T-cell (primary cell): ENCODE measurements around the gene KIF16B. TPM values are rescaled to one million over a fixed set of nuclear protein-coding genes. Genes with fewer than 3 reads are reported as not detected.

ENCODE experiments used
- ATAC-seq, 4 experiments: fragments of 200-7000 bp in 3 of 4; fragments of 150-1000 bp in 1 of 4; cut with Tn5 transposase; replicated peaks in 1 of 4; 1 replicate in 3 of 4; 2 replicates in 1 of 4; pipeline ENCODE4 v1.10.0; 2021; ENCODE audit warnings: moderate library complexity in 3 of 4, mild to moderate bottlenecking in 2 of 4, moderate number of reproducible peaks in 1 of 4
- CTCF ChIA-PET, 2 donors: fragments of 300-600 bp; sonication (Branson Sonifier 250); formaldehyde crosslinking; loops; one replicate each; lab custom pipeline; 2022; ENCODE audit warnings: antibody characterized with exemption in 2 of 2; lab: Charles Lee
- POLR2A ChIA-PET, 2 donors: fragments of 300-600 bp; sonication (Branson Sonifier 250); formaldehyde crosslinking; loops; one replicate each; lab custom pipeline; 2022; ENCODE audit warnings: antibody characterized with exemption in 2 of 2; lab: Charles Lee
- DNase-seq, 35 experiments: peaks; one replicate each; pipeline versions ENCODE4 v3.0.0 to v3.0.0-alpha.2; 2013 to 2023
- H3K27ac ChIP-seq: one replicate; pipeline ENCODE4 v1.5.1; 2013; ENCODE audit warnings: low read length
- H3K27me3 ChIP-seq, 2 experiments: replicated peaks in 1 of 2; 1 replicate in 1 of 2; 2 replicates in 1 of 2; pipeline versions ENCODE4 v1.6.1 to v1.7.0; 2013; ENCODE audit warnings: low read length in 1 of 2, mixed read lengths in 1 of 2; ENCODE audit not compliant: control insufficient read depth in 2 of 2, insufficient read depth in 2 of 2; ENCODE audit errors: extremely low read depth in 1 of 2
- H3K36me3 ChIP-seq, 2 donors: 1 replicate in 1 of 2; 2 replicates in 1 of 2; pipeline versions ENCODE4 v1.6.1 to v1.7.0; 2013; ENCODE audit warnings: low read length in 1 of 2; ENCODE audit not compliant: control insufficient read depth in 2 of 2, insufficient read depth in 1 of 2; ENCODE audit errors: extremely low read depth in 1 of 2
- H3K4me1 ChIP-seq, 2 experiments: 1 replicate in 1 of 2; 2 replicates in 1 of 2; pipeline versions ENCODE4 v1.6.1 to v1.7.0; 2013; ENCODE audit warnings: low read length in 2 of 2, mixed read lengths in 1 of 2; ENCODE audit not compliant: insufficient read depth in 2 of 2, control insufficient read depth in 1 of 2; ENCODE audit errors: extremely low read depth in 1 of 2
- H3K4me3 ChIP-seq, 2 donors: 1 replicate in 1 of 2; 2 replicates in 1 of 2; pipeline versions ENCODE4 v1.5.1 to v1.7.0; 2013; ENCODE audit warnings: mild to moderate bottlenecking in 2 of 2, low read length in 1 of 2, moderate library complexity in 1 of 2; ENCODE audit not compliant: control insufficient read depth in 1 of 2; ENCODE audit errors: extremely low read depth in 1 of 2
- H3K9me3 ChIP-seq: 2 replicates; pipeline ENCODE4 v1.7.0; 2013
- H3K27ac Mint-ChIP-seq, 2 donors: one replicate each; pipeline ENCODE4 v1.8.0; 2020 to 2021; ENCODE audit warnings: mild to moderate bottlenecking in 2 of 2, mixed read lengths in 2 of 2
- H3K27me3 Mint-ChIP-seq, 2 donors: one replicate each; pipeline ENCODE4 v1.8.0; 2021 to 2022; ENCODE audit warnings: mixed read lengths in 2 of 2
- H3K36me3 Mint-ChIP-seq: one replicate; pipeline ENCODE4 v1.8.0; 2021; ENCODE audit warnings: mixed read lengths
- H3K4me1 Mint-ChIP-seq, 3 donors: one replicate each; pipeline ENCODE4 v1.8.0; 2020 to 2022; ENCODE audit warnings: mixed read lengths in 3 of 3, mild to moderate bottlenecking in 1 of 3
- H3K4me3 Mint-ChIP-seq, 3 donors: one replicate each; pipeline ENCODE4 v1.8.0; 2020 to 2022; ENCODE audit warnings: mild to moderate bottlenecking in 3 of 3, mixed read lengths in 3 of 3, moderate library complexity in 3 of 3
- H3K9me3 Mint-ChIP-seq, 3 donors: one replicate each; pipeline ENCODE4 v1.8.0; 2020 to 2022; ENCODE audit warnings: mixed read lengths in 3 of 3
- WGBS: methylation state at CpG from one replicate; pipeline ENCODE4 v1.1.5; 2013; ENCODE audit warnings: missing lambda C conversion rate; ENCODE audit not compliant: insufficient coverage; 5-methylcytosine and 5-hydroxymethylcytosine counted together
- total RNA-seq, 35 experiments: library from RNA in 6 of 35; stranded (reverse) in 6 of 35; fragments of 120-200 nt in 1 of 35; gene quantifications; one replicate each; pipeline versions ENCODE4 v1.2.1 to v1.2.4 and lab custom pipeline; 2013 to 2026

KIF16B gene
- total RNA-seq, 5 donors from 2014 or later (not counting 1 experiment from before 2014, with no cell fraction given), result 6.8 to 10.2 (median 8.7) TPM

- no peaks in the 10 kb centered on the region for H3K36me3 Mint-ChIP-seq
- H3K27ac ChIP-seq, result no peak overlapping the region
- no peaks in the 10 kb centered on the region for H3K4me1 Mint-ChIP-seq
- POLR2A ChIA-PET, result no interaction called here
- no peaks in the 10 kb centered on the region for H3K9me3 ChIP-seq
- DNase-seq (no peak), ATAC-seq (no peak)
- CTCF ChIA-PET, result no interaction called here
- no peaks in the 10 kb centered on the region for H3K36me3 ChIP-seq
- peaks cover 0 to 2% of the 10 kb centered on the region in 2 donors for H3K27me3 Mint-ChIP-seq
- peaks cover 7 to 14% (median 12%) of the 10 kb centered on the region in 3 donors for H3K9me3 Mint-ChIP-seq
- no peaks in the 10 kb centered on the region for H3K27me3 ChIP-seq
- H3K4me1 ChIP-seq, result no peaks in the 10 kb centered on the region
- H3K4me3 Mint-ChIP-seq, result no peak overlapping the region
- H3K4me3 ChIP-seq, result no peak overlapping the region
- H3K27ac Mint-ChIP-seq, result no peak overlapping the region
- no CpG with 5 or more reads among the region's 2 CpGs for WGBS
These were observed 43.8 kb upstream of the KIF16B start for GRCh38 chr20:16617056-16617455.

- Histone ChIP-seq H3K27ac (no peak overlapping the region), H3K4me3 (no peak overlapping the region), H3K27me3 (no peaks in the 10 kb centered on the region), H3K36me3 (no peaks in the 10 kb centered on the region), H3K4me1 (no peaks in the 10 kb centered on the region), H3K9me3 (no peaks in the 10 kb centered on the region)
- no peak overlapping the region for H3K27ac Mint-ChIP-seq
- WGBS, result no CpG with 5 or more reads among the region's 2 CpGs
- no peaks in the 10 kb centered on the region for H3K4me1 Mint-ChIP-seq
- H3K4me3 Mint-ChIP-seq, result no peak overlapping the region
- POLR2A ChIA-PET, result no interaction called here
- H3K36me3 Mint-ChIP-seq, result no peaks in the 10 kb centered on the region
- peaks cover 7 to 14% (median 12%) of the 10 kb centered on the region in 3 donors for H3K9me3 Mint-ChIP-seq
- peaks cover 0 to 5% of the 10 kb centered on the region in 2 donors for H3K27me3 Mint-ChIP-seq
- DNase-seq (no peak), ATAC-seq (no peak)
- CTCF ChIA-PET, result no interaction called here
These were observed 43.1 kb upstream of the KIF16B start for GRCh38 chr20:16616317-16616716.

GRCh38 chr20:16615199-16615598, 42.0 kb upstream of the KIF16B start:
- Histone ChIP-seq H3K9me3 (no peaks in the 10 kb centered on the region), H3K4me3 (no peak overlapping the region), H3K36me3 (no peaks in the 10 kb centered on the region), H3K27me3 (peaks cover 0 to 3% of the 10 kb centered on the region in 2 experiments), H3K4me1 (no peaks in the 10 kb centered on the region), H3K27ac (no peak overlapping the region)
- ATAC-seq, result no peak
- Mint-ChIP-seq H3K4me1 (no peaks in the 10 kb centered on the region), H3K27ac (no peak overlapping the region), H3K27me3 (peaks cover 0 to 9% of the 10 kb centered on the region in 2 donors), H3K36me3 (no peaks in the 10 kb centered on the region), H3K9me3 (peaks cover 7 to 14% (median 12%) of the 10 kb centered on the region in 3 donors), H3K4me3 (no peak overlapping the region)
- ChIA-PET POLR2A (no interaction called here), CTCF (no interaction called here)
- no peak for DNase-seq
- WGBS, result 78% methylated on average over 4 of the region's 7 CpGs

- Histone ChIP-seq H3K4me1 (no peaks in the 10 kb centered on the region), H3K4me3 (no peak overlapping the region), H3K36me3 (no peaks in the 10 kb centered on the region), H3K27ac (no peak overlapping the region), H3K27me3 (peaks cover 0 to 3% of the 10 kb centered on the region in 2 experiments), H3K9me3 (no peaks in the 10 kb centered on the region)
- H3K9me3 Mint-ChIP-seq, result peaks cover 4 to 14% (median 10%) of the 10 kb centered on the region in 3 donors
- WGBS, result 88% methylated on average over 3 of the region's 6 CpGs
- no peak overlapping the region for H3K27ac Mint-ChIP-seq
- ChIA-PET POLR2A (no interaction called here), CTCF (no interaction called here)
- no peak overlapping the region for H3K4me3 Mint-ChIP-seq
- no peaks in the 10 kb centered on the region for H3K4me1 Mint-ChIP-seq
- peaks cover 7 to 9% of the 10 kb centered on the region in 2 donors for H3K27me3 Mint-ChIP-seq
- ATAC-seq (no peak), DNase-seq (no peak)
- H3K36me3 Mint-ChIP-seq, result no peaks in the 10 kb centered on the region
These were observed 40.7 kb upstream of the KIF16B start for GRCh38 chr20:16613954-16614353.

GRCh38 chr20:16612706-16613105, 39.5 kb upstream of the KIF16B start:
- Histone ChIP-seq H3K36me3 (no peaks in the 10 kb centered on the region), H3K27me3 (peaks cover 0 to 3% of the 10 kb centered on the region in 2 experiments), H3K4me3 (no peak overlapping the region), H3K27ac (no peak overlapping the region), H3K9me3 (no peaks in the 10 kb centered on the region), H3K4me1 (no peaks in the 10 kb centered on the region)
- WGBS, result 100% methylated on average over 2 of the region's 2 CpGs
- DNase-seq, result no peak
- no peak overlapping the region for H3K4me3 Mint-ChIP-seq
- ChIA-PET POLR2A (no interaction called here), CTCF (no interaction called here)
- H3K36me3 Mint-ChIP-seq, result no peaks in the 10 kb centered on the region
- peaks cover 4 to 14% (median 10%) of the 10 kb centered on the region in 3 donors for H3K9me3 Mint-ChIP-seq
- peaks cover 7 to 9% of the 10 kb centered on the region in 2 donors for H3K27me3 Mint-ChIP-seq
- H3K4me1 Mint-ChIP-seq, result no peaks in the 10 kb centered on the region
- H3K27ac Mint-ChIP-seq, result no peak overlapping the region
- no peak for ATAC-seq

DNA sequence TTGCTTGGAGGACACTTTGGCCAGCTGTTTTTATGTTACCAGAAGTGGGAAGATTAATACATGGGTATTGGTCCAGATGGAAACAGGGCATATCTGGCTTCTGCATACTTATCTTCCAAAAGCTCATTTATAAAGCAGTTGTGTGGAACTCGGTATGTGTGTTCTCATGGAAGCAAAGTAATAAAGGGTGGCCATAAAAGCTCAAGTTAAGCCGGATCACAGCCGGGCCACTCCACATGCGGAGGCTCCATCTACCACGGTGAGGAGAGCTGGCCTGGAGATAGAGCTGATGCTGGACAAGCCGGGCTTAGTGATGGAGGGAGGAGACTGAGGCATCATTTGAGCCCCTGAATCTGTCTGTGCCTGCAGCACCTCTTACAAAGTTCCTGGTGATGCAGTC, 38.6 kb upstream of the KIF16B start:
- Mint-ChIP-seq H3K4me1 (no peaks in the 10 kb centered on the region), H3K36me3 (no peaks in the 10 kb centered on the region), H3K9me3 (peaks cover 4 to 9% (median 5%) of the 10 kb centered on the region in 3 donors), H3K27ac (no peak overlapping the region), H3K4me3 (no peak overlapping the region), H3K27me3 (peaks cover 9 to 12% of the 10 kb centered on the region in 2 donors)
- no peaks in the 10 kb centered on the region for H3K4me1 ChIP-seq
- no peak for ATAC-seq
- no peak for DNase-seq
- H3K27ac ChIP-seq, result no peak overlapping the region
- WGBS, result 74% methylated on average over 3 of the region's 6 CpGs
- H3K36me3 ChIP-seq, result no peaks in the 10 kb centered on the region
- no peak overlapping the region for H3K4me3 ChIP-seq
- ChIA-PET CTCF (no interaction called here), POLR2A (no interaction called here)
- no peaks in the 10 kb centered on the region for H3K9me3 ChIP-seq
- peaks cover 0 to 3% of the 10 kb centered on the region in 2 experiments for H3K27me3 ChIP-seq

- ATAC-seq (no peak), DNase-seq (no peak)
- ChIA-PET POLR2A (no interaction called here), CTCF (interaction anchor here in 1 of 2 donors (0.6 kb wide), 1 partner anchor 9 kb away, joined by 5 read pairs; no protein-coding TSS in a partner anchor)
- 91% methylated on average over 5 of the region's 9 CpGs for WGBS
- Mint-ChIP-seq H3K9me3 (peaks cover 0 to 6% (median 0%) of the 10 kb centered on the region in 3 donors), H3K36me3 (no peaks in the 10 kb centered on the region), H3K4me3 (no peak overlapping the region), H3K27ac (no peak overlapping the region), H3K4me1 (no peaks in the 10 kb centered on the region), H3K27me3 (peaks cover 9 to 12% of the 10 kb centered on the region in 2 donors)
- Histone ChIP-seq H3K4me3 (no peak overlapping the region), H3K4me1 (no peaks in the 10 kb centered on the region), H3K27me3 (peaks cover 0 to 7% of the 10 kb centered on the region in 2 experiments), H3K36me3 (no peaks in the 10 kb centered on the region), H3K9me3 (no peaks in the 10 kb centered on the region), H3K27ac (no peak overlapping the region)
These were observed 35.8 kb upstream of the KIF16B start for GRCh38 chr20:16609066-16609465.
